Neural cell (in vitro differentiated cells): ENCODE measurements around the gene RBM10.

Source experiments
- CTCF ChIP-seq: fragments of 450-650 bp; IDR thresholded peaks from 2 replicates; pipeline ENCODE4 v1.5.1; 2014; ENCODE audit warnings: antibody characterized with exemption, mild to moderate bottlenecking, moderate library complexity; ENCODE audit not compliant: poor library complexity, severe bottlenecking
- EZH2 ChIP-seq: fragments of 200-600, 300-800 bp; shearing (Covaris generic), sonication (generic); IDR thresholded peaks from 2 replicates; pipeline ENCODE4 v1.6.1; 2014; ENCODE audit warnings: antibody characterized with exemption, low read length, borderline replicate concordance, mild to moderate bottlenecking; ENCODE audit not compliant: insufficient read depth, poor library complexity, severe bottlenecking
- POLR2AphosphoS5 ChIP-seq: IDR thresholded peaks from 2 replicates; pipeline ENCODE4 v1.6.1; 2012
- RAD21 ChIP-seq: fragments of 450-650 bp; conservative IDR thresholded peaks from 2 replicates; pipeline ENCODE4 v1.6.1; 2014; ENCODE audit warnings: antibody characterized with exemption, mild to moderate bottlenecking, moderate library complexity
- SMC3 ChIP-seq: fragments of 450-650 bp; conservative IDR thresholded peaks from 2 replicates; pipeline ENCODE4 v1.6.1; 2014; ENCODE audit warnings: antibody characterized with exemption, mild to moderate bottlenecking, moderate library complexity; ENCODE audit not compliant: poor library complexity

- no peak for TF ChIP-seq CTCF
- no peak for TF ChIP-seq EZH2
- TF ChIP-seq POLR2AphosphoS5: no peak
- TF ChIP-seq SMC3: no peak
- TF ChIP-seq RAD21: no peak
Measured at GRCh38 chrX:47129899-47130358, 15.1 kb upstream of the RBM10 start.
